Liver (tissue), 9 donors: ENCODE data around the gene SYNGR3. TPM values are rescaled to one million over a fixed set of nuclear protein-coding genes. Genes with fewer than 3 reads are reported as not detected.

Source experiments
- DNase-seq: peaks from one replicate; pipeline ENCODE4 v3.0.0-alpha.2; 2017; ENCODE audit warnings: low spot score
- H3K27ac ChIP-seq, 2 donors: one replicate each; pipeline ENCODE4 v1.7.0; 2013; ENCODE audit warnings: inconsistent platforms in 2 of 2, low read length in 2 of 2, control low read depth in 1 of 2, low read depth in 1 of 2, mild to moderate bottlenecking in 1 of 2
- H3K27me3 ChIP-seq, 4 donors: one replicate each; pipeline versions ENCODE4 v1.6.1 to v1.7.0; 2013; ENCODE audit warnings: low read length in 3 of 4, inconsistent platforms in 1 of 4, mild to moderate bottlenecking in 1 of 4, moderate library complexity in 1 of 4; ENCODE audit not compliant: control insufficient read depth in 4 of 4, insufficient read depth in 4 of 4
- H3K36me3 ChIP-seq, 4 donors: one replicate each; pipeline versions ENCODE4 v1.6.1 to v1.7.0; 2013; ENCODE audit warnings: low read length in 3 of 4, mild to moderate bottlenecking in 3 of 4, low read depth in 1 of 4, moderate library complexity in 1 of 4; ENCODE audit not compliant: control insufficient read depth in 4 of 4, insufficient read depth in 3 of 4
- H3K4me1 ChIP-seq, 4 donors: one replicate each; pipeline versions ENCODE4 v1.6.1 to v1.7.0; 2013; ENCODE audit warnings: low read length in 3 of 4, mild to moderate bottlenecking in 3 of 4, moderate library complexity in 1 of 4; ENCODE audit not compliant: control insufficient read depth in 4 of 4, insufficient read depth in 4 of 4
- H3K4me3 ChIP-seq, 3 donors: one replicate each; pipeline versions ENCODE4 v1.6.1 to v1.7.0; 2013; ENCODE audit warnings: low read length in 3 of 3, control low read depth in 1 of 3, low read depth in 1 of 3, mild to moderate bottlenecking in 1 of 3
- H3K9ac ChIP-seq, 2 donors: one replicate each; pipeline ENCODE4 v1.7.0; 2013; ENCODE audit warnings: low read length in 2 of 2, mild to moderate bottlenecking in 2 of 2, moderate library complexity in 2 of 2, control low read depth in 1 of 2, low read depth in 1 of 2
- H3K9me3 ChIP-seq, 4 donors: one replicate each; pipeline versions ENCODE4 v1.6.1 to v1.7.0; 2013; ENCODE audit warnings: low read length in 3 of 4; ENCODE audit not compliant: control insufficient read depth in 4 of 4
- EGR1 ChIP-seq, 2 donors: IDR thresholded peaks; 2 replicates each; pipeline ENCODE4 v1.6.1; 2016 to 2018; ENCODE audit warnings: antibody characterized with exemption in 2 of 2, low read depth in 2 of 2
- FOXA1 ChIP-seq: IDR thresholded peaks from 2 replicates; pipeline ENCODE4 v1.6.1; 2016; ENCODE audit warnings: antibody characterized with exemption
- FOXA2 ChIP-seq: IDR thresholded peaks from 2 replicates; pipeline ENCODE4 v1.6.1; 2016; ENCODE audit warnings: antibody characterized with exemption
- GABPA ChIP-seq, 2 donors: IDR thresholded peaks in 1 of 2; conservative IDR thresholded peaks in 1 of 2; 2 replicates each; pipeline ENCODE4 v1.6.1; 2016; ENCODE audit warnings: antibody characterized with exemption in 2 of 2, mild to moderate bottlenecking in 1 of 2, moderate library complexity in 1 of 2
- HNF4A ChIP-seq, 2 donors: conservative IDR thresholded peaks; 2 replicates each; pipeline ENCODE4 v1.6.1; 2016; ENCODE audit warnings: antibody characterized with exemption in 2 of 2, mild to moderate bottlenecking in 2 of 2
- HNF4G ChIP-seq: IDR thresholded peaks from 2 replicates; pipeline ENCODE4 v1.6.1; 2016; ENCODE audit warnings: antibody characterized with exemption
- JUND ChIP-seq, 2 donors: IDR thresholded peaks; 2 replicates each; pipeline ENCODE4 v1.6.1; 2016; ENCODE audit warnings: antibody characterized with exemption in 2 of 2
- MAX ChIP-seq: IDR thresholded peaks from 2 replicates; pipeline ENCODE4 v1.6.1; 2016; ENCODE audit warnings: antibody characterized with exemption
- NR2F2 ChIP-seq: IDR thresholded peaks from 2 replicates; pipeline ENCODE4 v1.6.1; 2016; ENCODE audit warnings: antibody characterized with exemption
- RAD21 ChIP-seq, 2 donors: IDR thresholded peaks; 2 replicates each; pipeline ENCODE4 v1.6.1; 2016; ENCODE audit warnings: antibody characterized with exemption in 2 of 2, mild to moderate bottlenecking in 2 of 2
- RXRA ChIP-seq, 2 donors: IDR thresholded peaks; 2 replicates each; pipeline ENCODE4 v1.6.1; 2017 to 2018; ENCODE audit warnings: antibody characterized with exemption in 2 of 2, mild to moderate bottlenecking in 1 of 2
- SP1 ChIP-seq: IDR thresholded peaks from 2 replicates; pipeline ENCODE4 v1.6.1; 2018; ENCODE audit warnings: antibody characterized with exemption, mild to moderate bottlenecking
- TAF1 ChIP-seq: conservative IDR thresholded peaks from 2 replicates; pipeline ENCODE4 v1.6.1; 2016; ENCODE audit warnings: antibody characterized with exemption, mild to moderate bottlenecking
- YY1 ChIP-seq: IDR thresholded peaks from 2 replicates; pipeline ENCODE4 v1.6.1; 2016; ENCODE audit warnings: antibody characterized with exemption, mild to moderate bottlenecking
- WGBS: extraction: QIAGEN DNeasy Blood & Tissue Kit; methylation state at CpG from one replicate; pipeline ENCODE4 v1.1.7; 2013; 5-methylcytosine and 5-hydroxymethylcytosine counted together
- polyA plus RNA-seq, 2 donors: library from polyadenylated mRNA; stranded (reverse) in 1 of 2; unstranded in 1 of 2; fragments of 200-250 nt in 1 of 2; fragments of >200 nt in 1 of 2; fragmentation: Nextera tagmentation in 1 of 2; extraction: Ambion mirVana in 1 of 2; gene quantifications; one replicate each; pipeline versions ENCODE4 v1.2.1 to v1.2.3, GENCODE V29; 2013 to 2015
- total RNA-seq, 2 donors: library from RNA; depleted of rRNA; stranded (reverse); fragments of >200 nt; gene quantifications; one replicate each; pipeline ENCODE4 v1.2.3, GENCODE V29; 2014
- TF ChIP-seq, protein P1 (sequence below): IDR thresholded peaks from 2 replicates; pipeline ENCODE4 v1.6.1; 2016; ENCODE audit warnings: antibody characterized with exemption, mild to moderate bottlenecking
- TF ChIP-seq, protein P2 (sequence below): IDR thresholded peaks from 2 replicates; pipeline ENCODE4 v1.6.1; 2016; ENCODE audit warnings: antibody characterized with exemption
- TF ChIP-seq, protein P3 (sequence below): fragments of 150-350 bp; IDR thresholded peaks from 2 replicates; pipeline ENCODE4 v1.5.1; 2017; ENCODE audit warnings: improper control_type of control experiment, low read depth, low read length; ENCODE audit not compliant: missing input control
- TF ChIP-seq, protein P4 (sequence below): IDR thresholded peaks from 2 replicates; pipeline ENCODE4 v1.6.1; 2016; ENCODE audit warnings: antibody characterized with exemption
- donor health status: healthy.
- donor health status: healthy.
- donor health status: healthy.
- donor health status: healthy.
- donor health status: healthy.

SYNGR3 gene
- total and polyA plus RNA-seq, 4 donors, result 0.09 to 0.47 (median 0.17) TPM; not detected in 1

DNA sequence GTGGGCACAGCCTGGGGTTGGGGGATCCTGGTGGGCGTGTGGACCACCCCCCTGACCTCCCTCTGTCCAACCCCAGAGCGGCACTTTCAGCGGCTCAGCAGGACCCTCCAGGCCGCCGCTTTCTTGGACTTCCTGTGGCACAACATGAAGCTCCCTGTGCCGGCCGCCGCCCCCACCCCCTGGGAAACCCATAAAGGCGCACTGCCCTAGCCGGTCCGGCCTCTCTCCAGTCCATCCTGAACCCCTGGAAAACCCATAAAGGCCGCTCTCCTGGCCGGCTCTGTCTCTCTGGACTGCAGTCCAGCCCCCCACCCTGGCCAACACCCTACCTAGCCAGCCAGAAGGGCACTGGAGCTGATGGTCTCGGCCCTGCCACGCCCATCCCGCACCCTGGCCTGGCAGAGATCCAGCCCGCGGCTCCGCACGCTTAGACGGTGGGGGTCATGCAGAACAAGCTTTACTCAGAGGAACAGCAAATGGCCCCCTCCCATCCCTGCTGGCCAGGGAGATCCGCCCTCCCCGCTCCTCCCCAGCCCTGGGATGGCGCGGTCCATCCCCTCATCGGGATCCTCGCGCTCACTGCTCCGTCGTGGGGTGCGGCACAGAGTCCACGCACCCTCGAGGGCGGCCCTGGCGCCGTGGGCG is 11.2 kb upstream of the SYNGR3 start:
- H3K9me3 ChIP-seq, result no peaks in the 10 kb centered on the region
- H3K4me1 ChIP-seq, result peaks cover 2 to 20% (median 6%) of the 10 kb centered on the region in 4 donors
- WGBS, result 87% methylated on average over 37 of the region's 37 CpGs
- no peak overlapping the region for H3K9ac ChIP-seq
- no peak overlapping the region for H3K27ac ChIP-seq
- TF ChIP-seq FOXA2, result no peak
- no peak for TF ChIP-seq JUND (IDR thresholded peaks at IDR 0.05)
- no peak for TF ChIP-seq HNF4A (conservative IDR thresholded peaks at IDR 0.05)
- no peak for TF ChIP-seq RXRA (IDR thresholded peaks at IDR 0.05)
- TF ChIP-seq, protein P1, sequence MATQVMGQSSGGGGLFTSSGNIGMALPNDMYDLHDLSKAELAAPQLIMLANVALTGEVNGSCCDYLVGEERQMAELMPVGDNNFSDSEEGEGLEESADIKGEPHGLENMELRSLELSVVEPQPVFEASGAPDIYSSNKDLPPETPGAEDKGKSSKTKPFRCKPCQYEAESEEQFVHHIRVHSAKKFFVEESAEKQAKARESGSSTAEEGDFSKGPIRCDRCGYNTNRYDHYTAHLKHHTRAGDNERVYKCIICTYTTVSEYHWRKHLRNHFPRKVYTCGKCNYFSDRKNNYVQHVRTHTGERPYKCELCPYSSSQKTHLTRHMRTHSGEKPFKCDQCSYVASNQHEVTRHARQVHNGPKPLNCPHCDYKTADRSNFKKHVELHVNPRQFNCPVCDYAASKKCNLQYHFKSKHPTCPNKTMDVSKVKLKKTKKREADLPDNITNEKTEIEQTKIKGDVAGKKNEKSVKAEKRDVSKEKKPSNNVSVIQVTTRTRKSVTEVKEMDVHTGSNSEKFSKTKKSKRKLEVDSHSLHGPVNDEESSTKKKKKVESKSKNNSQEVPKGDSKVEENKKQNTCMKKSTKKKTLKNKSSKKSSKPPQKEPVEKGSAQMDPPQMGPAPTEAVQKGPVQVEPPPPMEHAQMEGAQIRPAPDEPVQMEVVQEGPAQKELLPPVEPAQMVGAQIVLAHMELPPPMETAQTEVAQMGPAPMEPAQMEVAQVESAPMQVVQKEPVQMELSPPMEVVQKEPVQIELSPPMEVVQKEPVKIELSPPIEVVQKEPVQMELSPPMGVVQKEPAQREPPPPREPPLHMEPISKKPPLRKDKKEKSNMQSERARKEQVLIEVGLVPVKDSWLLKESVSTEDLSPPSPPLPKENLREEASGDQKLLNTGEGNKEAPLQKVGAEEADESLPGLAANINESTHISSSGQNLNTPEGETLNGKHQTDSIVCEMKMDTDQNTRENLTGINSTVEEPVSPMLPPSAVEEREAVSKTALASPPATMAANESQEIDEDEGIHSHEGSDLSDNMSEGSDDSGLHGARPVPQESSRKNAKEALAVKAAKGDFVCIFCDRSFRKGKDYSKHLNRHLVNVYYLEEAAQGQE, result no peak
- no peak for TF ChIP-seq TAF1
- no peak for TF ChIP-seq HNF4G
- TF ChIP-seq YY1, result no peak
- no peak for TF ChIP-seq GABPA (IDR thresholded peaks at IDR 0.05 in 1 of 2, conservative IDR thresholded peaks at IDR 0.05 in 1 of 2)
- no peak for TF ChIP-seq RAD21 (IDR thresholded peaks at IDR 0.05)
- TF ChIP-seq EGR1 (IDR thresholded peaks at IDR 0.05; ENCODE audit: low read depth in 2 of 2), result no peak
- TF ChIP-seq NR2F2, result no peak
- TF ChIP-seq, protein P2, sequence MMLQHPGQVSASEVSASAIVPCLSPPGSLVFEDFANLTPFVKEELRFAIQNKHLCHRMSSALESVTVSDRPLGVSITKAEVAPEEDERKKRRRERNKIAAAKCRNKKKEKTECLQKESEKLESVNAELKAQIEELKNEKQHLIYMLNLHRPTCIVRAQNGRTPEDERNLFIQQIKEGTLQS, result no peak
- TF ChIP-seq FOXA1, result no peak
- TF ChIP-seq SP1, result no peak
- TF ChIP-seq, protein P3, sequence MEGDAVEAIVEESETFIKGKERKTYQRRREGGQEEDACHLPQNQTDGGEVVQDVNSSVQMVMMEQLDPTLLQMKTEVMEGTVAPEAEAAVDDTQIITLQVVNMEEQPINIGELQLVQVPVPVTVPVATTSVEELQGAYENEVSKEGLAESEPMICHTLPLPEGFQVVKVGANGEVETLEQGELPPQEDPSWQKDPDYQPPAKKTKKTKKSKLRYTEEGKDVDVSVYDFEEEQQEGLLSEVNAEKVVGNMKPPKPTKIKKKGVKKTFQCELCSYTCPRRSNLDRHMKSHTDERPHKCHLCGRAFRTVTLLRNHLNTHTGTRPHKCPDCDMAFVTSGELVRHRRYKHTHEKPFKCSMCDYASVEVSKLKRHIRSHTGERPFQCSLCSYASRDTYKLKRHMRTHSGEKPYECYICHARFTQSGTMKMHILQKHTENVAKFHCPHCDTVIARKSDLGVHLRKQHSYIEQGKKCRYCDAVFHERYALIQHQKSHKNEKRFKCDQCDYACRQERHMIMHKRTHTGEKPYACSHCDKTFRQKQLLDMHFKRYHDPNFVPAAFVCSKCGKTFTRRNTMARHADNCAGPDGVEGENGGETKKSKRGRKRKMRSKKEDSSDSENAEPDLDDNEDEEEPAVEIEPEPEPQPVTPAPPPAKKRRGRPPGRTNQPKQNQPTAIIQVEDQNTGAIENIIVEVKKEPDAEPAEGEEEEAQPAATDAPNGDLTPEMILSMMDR, result no peak
- TF ChIP-seq, protein P4, sequence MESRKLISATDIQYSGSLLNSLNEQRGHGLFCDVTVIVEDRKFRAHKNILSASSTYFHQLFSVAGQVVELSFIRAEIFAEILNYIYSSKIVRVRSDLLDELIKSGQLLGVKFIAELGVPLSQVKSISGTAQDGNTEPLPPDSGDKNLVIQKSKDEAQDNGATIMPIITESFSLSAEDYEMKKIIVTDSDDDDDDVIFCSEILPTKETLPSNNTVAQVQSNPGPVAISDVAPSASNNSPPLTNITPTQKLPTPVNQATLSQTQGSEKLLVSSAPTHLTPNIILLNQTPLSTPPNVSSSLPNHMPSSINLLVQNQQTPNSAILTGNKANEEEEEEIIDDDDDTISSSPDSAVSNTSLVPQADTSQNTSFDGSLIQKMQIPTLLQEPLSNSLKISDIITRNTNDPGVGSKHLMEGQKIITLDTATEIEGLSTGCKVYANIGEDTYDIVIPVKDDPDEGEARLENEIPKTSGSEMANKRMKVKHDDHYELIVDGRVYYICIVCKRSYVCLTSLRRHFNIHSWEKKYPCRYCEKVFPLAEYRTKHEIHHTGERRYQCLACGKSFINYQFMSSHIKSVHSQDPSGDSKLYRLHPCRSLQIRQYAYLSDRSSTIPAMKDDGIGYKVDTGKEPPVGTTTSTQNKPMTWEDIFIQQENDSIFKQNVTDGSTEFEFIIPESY, result no peak
- TF ChIP-seq MAX, result no peak
- H3K4me3 ChIP-seq, result no peak overlapping the region
- no peaks in the 10 kb centered on the region for H3K27me3 ChIP-seq
- no peak for DNase-seq
- H3K36me3 ChIP-seq, result peaks cover 14 to 41% (median 16%) of the 10 kb centered on the region in 4 donors
